OCI-M1 (cell line): ENCODE measurements around the gene GLCE.
A peak's percentile ranks its signal among the peaks of the same experiment; 100 is the strongest.

Experiments used
- DNase-seq: peaks from one replicate; lab custom pipeline; 2025; lab: John Stamatoyannopoulos, UW

Gene GLCE

DNA sequence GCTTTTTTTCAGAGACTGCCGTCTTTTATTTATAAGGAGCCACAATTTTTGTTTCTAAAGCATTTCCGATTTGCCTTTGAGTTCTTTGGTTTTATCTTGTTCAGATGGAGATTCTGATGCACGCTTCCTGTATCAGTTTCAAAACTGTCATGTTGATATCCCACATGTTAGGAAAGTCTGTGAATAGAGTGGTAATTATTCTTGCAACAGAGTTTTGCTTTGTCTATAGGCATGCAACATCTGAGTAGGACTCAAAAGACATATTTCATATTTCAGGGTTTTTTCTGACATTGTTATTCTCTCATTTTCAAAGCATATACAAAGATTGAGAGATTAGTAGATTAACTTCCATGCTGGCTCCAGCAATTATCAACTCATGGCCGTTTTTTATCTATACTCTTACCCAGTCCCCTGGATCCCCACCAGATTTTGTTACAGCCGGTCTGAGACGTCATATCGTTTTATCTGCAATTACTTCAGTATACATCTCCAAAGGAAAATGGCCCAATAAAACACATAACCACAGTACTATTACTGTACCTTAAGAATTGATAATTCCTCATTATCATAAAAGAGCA, 160.6 kb downstream of the GLCE start:
- peak; percentile 40 for DNase-seq
